A549 treated with ZK216348 at 1 μM for 4 hours (cell line): ENCODE results near the gene NR1D2. TPM values are rescaled to one million over a fixed set of nuclear protein-coding genes. Genes with fewer than 3 reads are reported as not detected.

Source experiments
- total RNA-seq: library from RNA; stranded (reverse); fragments of 200-300 nt; extraction: Qiagen RNA extraction; gene quantifications from 5 replicates; pipeline ENCODE4 v1.2.3, GENCODE V29; 2022; ENCODE audit warnings: low read depth

The NR1D2 gene
- 5.8 to 10.7 TPM (median 7.6 TPM) in 5 replicates for total RNA-seq

DNA sequence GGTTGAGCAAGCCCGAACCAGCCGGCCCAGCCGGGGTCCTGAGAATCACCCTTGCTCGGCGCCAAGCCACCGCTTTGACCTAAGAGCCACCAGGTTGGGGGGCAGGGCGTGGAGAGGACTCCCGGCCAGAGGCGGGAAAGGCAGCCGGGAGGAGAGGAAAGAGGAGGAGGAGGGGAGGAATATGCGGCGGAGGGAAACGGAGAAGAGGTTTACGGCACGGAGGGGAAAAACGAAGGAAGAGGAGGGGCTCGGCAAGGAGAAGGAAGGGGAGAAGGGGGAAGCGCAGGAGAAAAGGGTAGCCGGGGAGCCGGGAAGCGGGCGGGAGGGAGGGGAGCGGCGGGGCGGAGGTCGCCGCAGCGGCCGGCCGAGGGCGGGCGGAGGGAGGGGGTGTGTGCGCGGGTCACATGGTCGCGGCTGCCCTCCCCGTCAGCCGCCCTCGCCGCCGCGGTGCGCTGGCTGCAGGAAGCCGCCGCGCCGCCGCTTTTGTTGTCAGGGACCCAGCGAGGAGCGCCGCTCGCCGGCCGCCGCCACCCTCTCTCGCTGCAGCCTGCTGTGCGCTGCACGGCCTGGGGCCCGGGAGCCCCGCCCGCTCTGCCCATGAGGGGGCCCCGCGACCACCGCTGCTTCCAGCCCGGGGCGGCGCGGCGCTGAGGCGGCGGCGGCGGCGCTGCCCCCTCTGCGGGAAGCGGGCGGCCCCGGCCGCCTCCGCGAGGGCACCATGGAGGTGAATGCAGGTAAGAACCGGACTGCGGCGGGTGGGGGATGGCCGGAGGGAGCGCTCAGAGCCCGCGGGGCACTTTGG, at the start of gene NR1D2:
Gene NR1D2, plus strand, starts transcription at position 426 of the 802 bp plus-strand sequence. Its CDS starts 293 bp downstream, at position 719.

DNA sequence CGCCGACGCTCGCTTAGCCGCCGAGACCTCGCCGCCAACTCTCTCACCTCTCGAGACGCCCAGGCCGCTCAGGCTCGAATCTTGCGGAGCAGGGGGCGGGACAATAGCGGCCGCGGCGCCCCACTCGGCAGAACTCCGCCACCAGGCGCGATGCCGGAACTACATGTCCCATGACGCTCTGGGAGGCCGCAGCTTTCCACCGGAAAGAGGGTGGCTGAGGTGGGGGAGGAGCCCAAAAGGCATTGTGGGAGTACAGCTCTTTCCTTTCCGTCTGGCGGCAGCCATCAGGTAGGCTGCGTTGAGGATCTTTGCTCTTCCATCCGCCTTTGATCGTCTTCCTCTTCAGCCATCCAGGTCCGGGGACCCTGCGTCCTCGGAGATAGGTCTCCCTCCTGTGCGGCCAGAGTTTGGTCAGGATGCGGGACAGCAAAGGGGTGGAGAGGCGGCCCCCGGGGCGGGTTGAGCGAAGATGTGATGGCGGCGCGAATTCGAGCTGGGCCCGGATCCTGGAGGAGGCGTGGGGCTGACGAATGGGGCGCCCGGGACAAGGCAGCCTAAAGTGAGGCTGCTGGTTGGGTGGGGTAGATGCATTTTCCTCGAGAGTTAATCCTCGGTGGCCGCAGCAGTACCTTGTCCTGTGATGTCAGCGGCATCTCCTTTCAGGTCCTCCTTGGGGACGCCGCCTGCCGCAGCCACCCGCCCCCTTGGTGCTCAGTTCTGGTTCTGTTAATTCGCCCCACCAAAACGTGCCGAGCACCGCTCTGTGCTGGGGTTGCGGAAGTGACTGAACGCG, 28.0 kb upstream of the NR1D2 start, which contains the start of the genes NKIRAS1 and RPL15:
Gene NKIRAS1, minus strand, starts transcription at position 105 of the 793 bp plus-strand sequence. CDS start 6,086 bp downstream, outside the sequence.
Gene RPL15, plus strand, starts transcription at position 247 of the 793 bp plus-strand sequence. CDS start 728 bp downstream, outside the sequence.

Other genes starting within 250 kb of the NR1D2 start
- gene UBE2E1, start 139.3 kb upstream of the NR1D2 start, total RNA-seq = 86.2 to 129 TPM (median 96.1 TPM) in 5 replicates
- gene NKIRAS1, start 28.3 kb upstream of the NR1D2 start, total RNA-seq = 7.9 to 10.7 TPM (median 9.5 TPM) in 5 replicates
- gene RPL15, start 28.2 kb upstream of the NR1D2 start, total RNA-seq = 2,718 to 3,138 TPM (median 2,934 TPM) in 5 replicates